HG03039 (cell line): ENCODE data around the gene AKAP6.
"Not testable (repeated sequence)": the region's sequence is repeated elsewhere in the genome, so short reads cannot be mapped to it uniquely, and the experiment has no call there.

ENCODE experiments used
- ATAC-seq: cut with Tn5 transposase; IDR thresholded peaks from one replicate; pipeline ENCODE4 v1.9.1; 2021; ENCODE audit warnings: mild to moderate bottlenecking, moderate library complexity; ENCODE audit not compliant: unreplicated experiment

Gene AKAP6

DNA sequence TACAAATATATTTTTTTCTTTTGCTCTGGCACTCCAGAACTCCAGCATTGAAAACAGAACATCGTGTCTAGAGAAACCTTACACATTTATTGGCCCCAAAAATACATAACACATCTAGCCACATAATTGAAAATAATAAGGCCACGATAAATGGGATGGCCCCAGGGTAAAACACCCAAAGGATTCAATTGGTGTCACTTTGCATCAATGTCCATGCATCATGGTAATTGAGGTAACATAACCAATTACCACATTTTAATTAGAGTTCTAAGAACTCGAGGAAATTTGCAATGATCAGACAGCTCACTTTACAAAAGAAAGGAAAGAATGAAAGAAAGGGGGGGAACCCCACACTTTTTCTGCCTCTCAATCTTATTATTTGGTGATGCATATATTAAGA lies 457.8 kb downstream of the AKAP6 start:
- no peak for ATAC-seq

DNA sequence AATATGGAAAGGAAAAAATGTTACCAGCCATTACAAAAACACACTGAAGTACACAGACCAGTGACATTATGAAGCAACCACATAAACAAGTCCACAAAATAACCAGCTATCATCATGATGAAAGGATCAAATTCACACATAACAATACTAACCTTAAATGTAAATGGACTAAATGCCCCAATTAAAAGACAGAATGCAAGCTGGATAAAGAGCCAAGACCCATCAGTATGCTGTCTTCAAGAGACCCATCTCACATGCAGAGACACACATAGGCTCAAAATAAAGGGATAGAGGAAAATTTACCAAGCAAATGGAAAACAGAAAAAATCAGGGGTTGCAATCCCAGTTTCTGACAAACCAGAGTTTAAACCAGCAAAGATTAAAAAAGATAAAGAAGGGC lies 463.9 kb downstream of the AKAP6 start:
- ATAC-seq = not testable (repeated sequence)

- ATAC-seq = no peak
Measured at GRCh38 chr14:32800320-32800719, 471.2 kb downstream of the AKAP6 start.

- ATAC-seq = no peak
Measured at GRCh38 chr14:32802295-32802694, 473.2 kb downstream of the AKAP6 start.

GRCh38 chr14:32805979-32806378 lies 476.9 kb downstream of the AKAP6 start:
- no peak for ATAC-seq

- ATAC-seq = no peak
Measured at GRCh38 chr14:32808644-32809043, 479.5 kb downstream of the AKAP6 start.

- no peak for ATAC-seq
Measured at GRCh38 chr14:32809255-32809654, 480.2 kb downstream of the AKAP6 start.

GRCh38 chr14:32813401-32813800 lies 484.3 kb downstream of the AKAP6 start:
- no peak for ATAC-seq

DNA sequence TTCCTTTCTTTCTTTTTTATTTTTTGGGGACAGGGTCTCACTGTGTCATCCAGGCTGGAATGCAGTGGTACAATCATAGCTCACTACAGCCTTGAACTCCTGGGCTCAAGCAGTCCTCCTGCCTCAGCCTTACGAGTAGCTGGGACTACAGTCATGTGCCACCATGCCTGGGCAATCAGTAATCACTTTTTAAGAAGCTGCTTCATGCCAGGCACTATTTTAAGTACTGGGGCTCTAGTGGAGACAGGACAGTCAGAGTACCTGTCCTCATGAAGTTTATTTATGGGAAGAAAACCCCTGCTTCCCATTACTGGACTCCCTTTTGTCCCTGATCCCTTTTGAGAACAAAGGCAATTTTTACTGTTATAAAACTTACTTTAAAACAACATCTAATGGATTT lies 485.6 kb downstream of the AKAP6 start:
- ATAC-seq = no peak

DNA sequence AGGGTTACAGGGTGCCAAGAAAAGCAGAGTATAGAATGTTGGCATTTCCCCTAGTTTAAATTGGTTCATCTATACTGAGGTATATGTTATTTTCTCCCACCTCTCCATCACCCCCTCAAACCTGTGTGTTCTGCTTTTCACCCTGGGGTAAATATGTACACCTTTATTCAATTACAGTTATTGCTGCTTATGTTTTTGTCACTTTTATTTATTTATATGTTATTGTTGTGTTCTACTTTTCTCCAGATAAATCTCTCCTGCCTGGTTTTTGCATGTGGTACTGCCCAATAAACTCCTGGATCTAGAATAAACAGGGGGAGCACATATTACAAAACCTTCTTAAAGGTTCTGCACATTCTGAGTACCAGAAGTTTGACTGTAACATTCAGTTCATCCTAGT lies 487.5 kb downstream of the AKAP6 start:
- ATAC-seq = no peak

DNA sequence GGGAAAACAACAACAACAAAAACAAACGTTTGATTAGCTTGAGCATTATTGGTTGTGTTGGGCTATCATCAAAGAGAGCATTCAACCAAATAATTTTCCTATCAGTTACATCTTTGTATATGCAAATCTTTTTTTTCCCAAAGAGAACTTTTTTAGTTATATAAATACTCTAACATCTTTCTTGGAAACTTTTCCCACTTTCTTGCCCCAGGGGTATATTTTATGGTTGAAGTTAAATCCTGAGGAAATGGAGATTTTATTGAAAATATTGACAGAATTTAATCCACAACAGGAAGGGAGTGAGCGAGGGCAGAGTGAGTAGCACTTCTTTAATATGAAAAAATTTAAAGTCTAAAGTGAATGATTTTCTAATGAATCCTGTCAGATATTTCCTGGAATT lies 488.7 kb downstream of the AKAP6 start:
- ATAC-seq = no peak

DNA sequence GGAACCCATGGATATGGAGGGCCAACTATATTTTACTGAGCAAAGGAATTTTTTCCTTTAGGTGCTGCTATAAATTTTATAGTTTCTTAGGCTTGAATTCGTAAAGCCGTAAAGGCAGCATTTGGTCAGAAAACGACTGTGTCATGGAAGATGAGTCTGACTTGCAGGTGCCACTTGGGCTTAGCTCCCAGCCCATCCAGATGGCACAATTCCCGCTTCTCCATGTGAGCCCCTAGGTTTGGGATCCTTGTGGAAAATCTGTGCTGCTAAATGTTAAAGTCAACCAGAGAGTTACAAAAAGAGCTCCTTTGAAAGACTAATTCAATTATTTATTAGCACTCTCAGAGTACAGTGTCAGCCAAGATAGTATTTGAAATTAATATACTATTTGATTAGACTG lies 489.5 kb downstream of the AKAP6 start:
- no peak for ATAC-seq

DNA sequence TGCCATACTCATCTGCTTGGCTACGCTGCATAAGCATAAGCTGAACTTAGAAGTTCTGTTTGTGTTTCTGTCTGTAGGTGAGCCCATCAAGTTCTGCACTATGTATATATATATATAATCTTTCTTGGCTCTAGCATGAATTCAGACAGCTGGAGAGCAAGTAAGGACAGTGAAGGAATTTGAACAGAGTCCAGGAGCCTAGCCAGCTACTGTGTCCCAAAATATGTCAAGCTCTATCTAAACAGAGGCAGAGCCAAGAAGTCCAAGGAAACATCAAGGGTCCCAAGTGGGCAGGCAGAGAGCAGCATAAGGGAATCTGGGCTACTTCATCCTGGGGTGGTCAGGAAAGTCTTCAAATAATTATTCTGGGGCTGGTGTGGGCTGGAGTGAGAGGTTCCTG lies 491.1 kb downstream of the AKAP6 start:
- ATAC-seq = no peak

- ATAC-seq = no peak
Measured at GRCh38 chr14:32820682-32821081, 491.6 kb downstream of the AKAP6 start.

- no peak for ATAC-seq
Measured at GRCh38 chr14:32821964-32822653, 493.0 kb downstream of the AKAP6 start.

GRCh38 chr14:32823706-32824105 lies 494.6 kb downstream of the AKAP6 start:
- ATAC-seq = no peak

- no peak for ATAC-seq
Measured at GRCh38 chr14:32824195-32824594, 495.1 kb downstream of the AKAP6 start.

GRCh38 chr14:32825058-32825457 lies 496.0 kb downstream of the AKAP6 start:
- ATAC-seq = no peak

GRCh38 chr14:32826404-32827082 lies 497.4 kb downstream of the AKAP6 start:
- ATAC-seq = no peak

DNA sequence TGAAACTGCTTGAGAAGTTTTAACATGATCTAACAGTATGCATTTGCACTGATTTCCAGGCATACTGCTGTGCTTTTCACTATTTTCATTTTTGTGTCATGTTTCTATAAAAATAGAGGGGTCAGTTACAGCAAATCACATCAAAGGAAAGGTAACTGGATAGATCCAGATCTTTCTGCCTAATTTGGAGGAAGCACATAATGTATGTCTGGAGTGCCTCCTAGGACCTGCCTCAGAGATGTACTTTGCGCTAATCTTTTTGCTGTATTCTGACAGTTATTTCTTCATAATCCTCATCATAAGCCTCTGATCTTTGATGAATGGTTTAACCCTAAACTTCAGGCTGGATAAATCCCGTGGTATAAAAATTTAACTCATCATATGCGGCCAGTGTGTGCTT lies 498.4 kb downstream of the AKAP6 start:
- ATAC-seq = no peak

GRCh38 chr14:32835924-32836323 lies 506.8 kb downstream of the AKAP6 start:
- ATAC-seq = no peak

- no peak for ATAC-seq
Measured at GRCh38 chr14:32841698-32842097, 512.6 kb downstream of the AKAP6 start.
